Spleen (tissue), 11 donors: ENCODE results near the gene DNAJC16. TPM values are rescaled to one million over a fixed set of nuclear protein-coding genes. Genes with fewer than 3 reads are reported as not detected.

Experiments
- DNase-seq: peaks from one replicate; pipeline ENCODE4 v3.0.0-alpha.2; 2020
- H3K27ac ChIP-seq, 8 donors: fragments of 200-600 bp; sonication (generic) in 7 of 8; 1 replicate in 4 of 8; 2 replicates in 4 of 8; pipeline versions ENCODE4 v1.5.0 to v1.8.0; 2016 to 2021; ENCODE audit warnings: inconsistent platforms in 4 of 8, mild to moderate bottlenecking in 4 of 8, moderate library complexity in 1 of 8
- H3K27me3 ChIP-seq, 7 donors: fragments of 200-600 bp; sonication (generic) in 6 of 7; replicated peaks in 1 of 7; 1 replicate in 4 of 7; 2 replicates in 3 of 7; pipeline versions ENCODE4 v1.5.0 to v1.8.0; 2016 to 2021; ENCODE audit warnings: inconsistent platforms in 3 of 7, mild to moderate bottlenecking in 1 of 7
- H3K36me3 ChIP-seq, 6 donors: fragments of 200-600 bp; sonication (generic) in 5 of 6; 1 replicate in 4 of 6; 2 replicates in 2 of 6; pipeline versions ENCODE4 v1.5.0 to v1.8.0; 2016 to 2021; ENCODE audit warnings: inconsistent platforms in 2 of 6
- H3K4me1 ChIP-seq, 6 donors: fragments of 200-600 bp; sonication (generic) in 5 of 6; 1 replicate in 3 of 6; 2 replicates in 3 of 6; pipeline versions ENCODE4 v1.5.0 to v1.8.0; 2016 to 2021; ENCODE audit warnings: inconsistent platforms in 3 of 6
- H3K4me3 ChIP-seq, 8 donors: fragments of 200-600 bp; sonication (generic) in 7 of 8; 1 replicate in 4 of 8; 2 replicates in 4 of 8; pipeline versions ENCODE4 v1.5.0 to v1.8.0; 2016 to 2021; ENCODE audit warnings: inconsistent platforms in 4 of 8, mild to moderate bottlenecking in 4 of 8, moderate library complexity in 2 of 8
- H3K9me3 ChIP-seq, 8 donors: fragments of 200-600 bp; sonication (generic) in 7 of 8; 1 replicate in 4 of 8; 2 replicates in 4 of 8; pipeline versions ENCODE4 v1.5.0 to v1.8.0; 2016 to 2021; ENCODE audit warnings: inconsistent platforms in 4 of 8
- POLR2A ChIP-seq, 3 donors: fragments of 450-650 bp; IDR thresholded peaks; one replicate each; pipeline ENCODE4 v1.5.1; 2017; ENCODE audit warnings: antibody characterized with exemption in 3 of 3, mild to moderate bottlenecking in 1 of 3
- POLR2AphosphoS5 ChIP-seq, 3 donors: sonication (generic); formaldehyde crosslinking; IDR thresholded peaks; one replicate each; pipeline ENCODE4 v1.5.1; 2017; ENCODE audit warnings: antibody characterized with exemption in 3 of 3
- WGBS, 5 donors: extraction: QIAGEN DNeasy Blood & Tissue Kit in 3 of 5; methylation state at CpG; one replicate each; pipeline versions ENCODE4 v1.1.5 to v1.1.7; 2013 to 2018; 5-methylcytosine and 5-hydroxymethylcytosine counted together
- intact Hi-C: fragments of 100-400 bp; cut with DNase I; formaldehyde crosslinking; loops from one replicate; pipeline ENCODE4 v1.15.0; 2023; ENCODE audit warnings: low total_unique reads
- polyA plus RNA-seq, 3 donors: library from polyadenylated mRNA; stranded (reverse); fragments of 200-250 nt; gene quantifications; one replicate each; pipeline ENCODE4 v1.2.1, GENCODE V29; 2013
- total RNA-seq, 7 donors: library from RNA; depleted of rRNA in 3 of 7; stranded (reverse); fragments of >200 nt in 3 of 7; fragmentation: NEBNext Ultra II Directional in 4 of 7; extraction: Animal tissue kit (Norgen Biotek cat#: 25700) in 4 of 7; gene quantifications; one replicate each; pipeline versions ENCODE4 v1.1.0 to v1.2.1, GENCODE V29; 2016 to 2021
- TF ChIP-seq, protein P1 (sequence below), 11 experiments: fragments of 200-600 bp in 7 of 11; fragments of 450-650 bp in 4 of 11; sonication (generic) in 4 of 11; IDR thresholded peaks in 8 of 11; conservative IDR thresholded peaks in 3 of 11; 1 replicate in 7 of 11; 2 replicates in 4 of 11; pipeline versions ENCODE4 v1.4.0 to v1.8.0; 2016 to 2021; ENCODE audit warnings: antibody characterized with exemption in 11 of 11, inconsistent platforms in 4 of 11, mild to moderate bottlenecking in 1 of 11
- donor health status: healthy with polysubstance abuse.
- donor health status: DM: no; HTN: no; CAD: no; lungs with moderate emphysema.
- donor health status: DM: no; HTN: no; CAD: no.
- donor health status: Bipolar disorder and iron deficiency.
- donor health status: healthy.
- donor health status: DM: no; HTN: no; CAD: no.
- donor health status: DM: yes; HTN: yes; CAD: no.

The DNAJC16 gene
- total and polyA plus RNA-seq, 10 donors = 3.7 to 23.0 (median 18.0) TPM

DNA sequence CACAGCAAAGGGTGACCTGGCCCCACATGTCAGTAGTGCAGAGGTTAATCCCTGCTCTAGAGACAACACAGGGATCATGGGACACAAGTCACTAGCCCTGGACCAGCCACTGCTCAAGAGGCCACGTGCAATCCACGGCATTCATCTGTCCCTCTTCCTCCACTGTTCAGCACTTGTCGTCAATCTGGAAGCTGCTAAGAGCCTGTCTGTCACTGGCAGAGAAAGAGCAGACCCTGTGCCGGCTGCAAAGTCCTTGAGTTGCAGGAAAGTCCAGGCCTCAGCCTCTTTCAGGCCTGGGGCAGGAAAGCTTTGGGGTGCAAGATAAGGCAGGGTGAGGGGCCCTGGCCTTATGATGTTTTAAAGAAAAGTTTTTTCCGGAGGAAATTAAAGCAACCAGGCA lies 34.1 kb upstream of the DNAJC16 start:
- WGBS, 5 donors = 61 to 79% (median 77%) methylated on average over 4 to 5 of the region's 5 CpGs
- Histone ChIP-seq H3K36me3 (peaks cover 3 to 74% (median 38%) of the 10 kb centered on the region in 6 donors), H3K27me3 (no peaks in the 10 kb centered on the region), H3K4me1 (peaks cover 0 to 5% (median 0%) of the 10 kb centered on the region in 6 donors), H3K9me3 (peaks cover 0 to 1% (median 0%) of the 10 kb centered on the region in 8 donors), H3K4me3 (no peak overlapping the region), H3K27ac (no peak overlapping the region)
- intact Hi-C loops = no loop called here
- no peak for DNase-seq
- no peak for TF ChIP-seq POLR2A (IDR thresholded peaks at IDR 0.05)
- peak in 1 of 3 donors; percentile 17 for TF ChIP-seq POLR2AphosphoS5 (IDR thresholded peaks at IDR 0.05)
- TF ChIP-seq, protein P1, sequence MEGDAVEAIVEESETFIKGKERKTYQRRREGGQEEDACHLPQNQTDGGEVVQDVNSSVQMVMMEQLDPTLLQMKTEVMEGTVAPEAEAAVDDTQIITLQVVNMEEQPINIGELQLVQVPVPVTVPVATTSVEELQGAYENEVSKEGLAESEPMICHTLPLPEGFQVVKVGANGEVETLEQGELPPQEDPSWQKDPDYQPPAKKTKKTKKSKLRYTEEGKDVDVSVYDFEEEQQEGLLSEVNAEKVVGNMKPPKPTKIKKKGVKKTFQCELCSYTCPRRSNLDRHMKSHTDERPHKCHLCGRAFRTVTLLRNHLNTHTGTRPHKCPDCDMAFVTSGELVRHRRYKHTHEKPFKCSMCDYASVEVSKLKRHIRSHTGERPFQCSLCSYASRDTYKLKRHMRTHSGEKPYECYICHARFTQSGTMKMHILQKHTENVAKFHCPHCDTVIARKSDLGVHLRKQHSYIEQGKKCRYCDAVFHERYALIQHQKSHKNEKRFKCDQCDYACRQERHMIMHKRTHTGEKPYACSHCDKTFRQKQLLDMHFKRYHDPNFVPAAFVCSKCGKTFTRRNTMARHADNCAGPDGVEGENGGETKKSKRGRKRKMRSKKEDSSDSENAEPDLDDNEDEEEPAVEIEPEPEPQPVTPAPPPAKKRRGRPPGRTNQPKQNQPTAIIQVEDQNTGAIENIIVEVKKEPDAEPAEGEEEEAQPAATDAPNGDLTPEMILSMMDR (IDR thresholded peaks at IDR 0.05 in 8 of 11, conservative IDR thresholded peaks at IDR 0.05 in 3 of 11) = no peak

DNA sequence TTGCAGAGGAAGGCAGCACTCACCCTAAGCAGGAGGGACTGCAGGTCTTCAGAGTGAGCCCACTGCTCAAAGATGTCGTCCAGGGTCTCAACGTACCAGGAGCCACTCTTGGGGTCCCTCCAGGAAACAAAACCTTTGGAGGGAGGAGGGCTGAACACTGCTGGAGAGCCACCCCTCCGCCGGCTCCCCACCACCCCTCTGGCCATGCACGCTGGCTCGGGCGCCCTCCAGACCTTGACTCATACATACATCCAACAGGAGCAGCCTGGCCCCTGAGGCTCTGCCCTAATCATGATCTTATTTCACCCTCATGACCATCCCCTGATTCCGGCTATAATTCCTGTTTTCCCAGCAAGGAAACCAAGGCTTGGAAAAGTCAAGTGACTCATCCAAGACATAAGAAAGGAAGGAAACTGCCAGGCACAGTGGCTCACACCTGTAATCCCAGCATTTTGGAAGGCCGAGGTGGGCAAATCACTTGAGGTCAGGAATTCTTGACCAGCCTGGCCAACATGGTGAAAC lies 32.7 kb upstream of the DNAJC16 start:
- no peak for DNase-seq

DNA sequence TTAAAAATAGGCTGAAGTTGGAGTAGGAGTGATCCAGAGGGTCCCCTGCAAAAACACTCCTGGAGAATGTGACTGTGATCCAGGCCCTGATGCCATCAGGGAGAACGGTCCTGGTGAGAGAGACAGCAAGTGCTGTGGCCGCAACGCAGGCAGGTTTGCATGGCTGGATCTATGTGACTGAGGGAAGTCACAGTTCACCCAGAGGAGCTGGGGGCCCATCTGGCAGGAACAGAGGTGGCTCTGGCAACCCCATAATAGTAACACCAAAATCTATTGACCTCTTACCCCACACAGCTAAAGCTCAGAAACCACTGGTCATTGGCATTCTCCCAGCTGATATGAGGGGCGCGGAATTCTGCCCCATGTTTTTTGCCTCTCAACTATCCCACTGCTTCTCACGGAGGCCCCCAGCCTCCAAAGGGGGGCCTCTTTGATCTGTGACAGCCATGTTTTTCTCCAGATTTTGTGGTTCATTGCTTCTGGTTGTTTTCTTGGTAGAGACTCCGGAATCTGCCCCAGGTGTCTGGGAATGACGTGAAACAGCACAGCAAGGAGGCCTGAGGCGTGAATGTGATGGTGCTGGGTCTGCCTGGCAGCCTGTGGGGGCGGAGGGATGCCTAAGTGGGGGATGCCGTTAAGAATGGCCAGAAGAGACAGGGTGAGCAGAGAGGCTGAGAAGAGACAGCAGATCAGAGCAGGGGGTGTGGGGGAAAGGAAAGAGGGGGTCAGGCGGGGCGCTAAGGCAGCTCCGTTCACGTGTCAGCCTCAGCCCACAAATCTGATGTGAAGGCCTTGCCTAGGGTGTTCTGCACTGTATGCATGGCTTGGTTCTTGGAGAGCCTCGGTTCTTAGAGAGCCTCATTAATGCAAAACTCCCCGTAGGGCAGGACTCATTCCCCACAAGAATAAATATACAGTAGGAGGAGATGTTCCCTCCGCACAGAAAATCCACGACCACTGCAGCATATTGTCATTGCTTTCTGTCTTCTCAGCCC lies 26.2 kb upstream of the DNAJC16 start:
- WGBS, 5 donors = 86 to 93% (median 87%) methylated on average over 19 of the region's 19 CpGs
- Histone ChIP-seq H3K27ac (no peak overlapping the region), H3K27me3 (no peaks in the 10 kb centered on the region), H3K4me1 (peaks cover 0 to 6% (median 0%) of the 10 kb centered on the region in 6 donors), H3K4me3 (no peak overlapping the region), H3K36me3 (peaks cover 0 to 84% (median 35%) of the 10 kb centered on the region in 6 donors), H3K9me3 (peaks cover 0 to 5% (median 0%) of the 10 kb centered on the region in 8 donors)
- intact Hi-C loops = no loop called here
- TF ChIP-seq POLR2AphosphoS5 (IDR thresholded peaks at IDR 0.05) (no peak), POLR2A (IDR thresholded peaks at IDR 0.05) (no peak)
- TF ChIP-seq, protein P1 (IDR thresholded peaks at IDR 0.05 in 8 of 11, conservative IDR thresholded peaks at IDR 0.05 in 3 of 11) = no peak
- DNase-seq = no peak

More for the DNA sequence above, 32.7 kb upstream of the DNAJC16 start:
- TF ChIP-seq POLR2A (IDR thresholded peaks at IDR 0.05) (no peak), POLR2AphosphoS5 (IDR thresholded peaks at IDR 0.05) (no peak)
- TF ChIP-seq, protein P1 (IDR thresholded peaks at IDR 0.05 in 8 of 11, conservative IDR thresholded peaks at IDR 0.05 in 3 of 11) = no peak
- peaks cover 3 to 85% (median 38%) of the 10 kb centered on the region in 6 donors for H3K36me3 ChIP-seq
- H3K4me3 ChIP-seq = no peak overlapping the region
- peaks cover 0 to 5% (median 0%) of the 10 kb centered on the region in 8 donors for H3K9me3 ChIP-seq
- intact Hi-C loops = no loop called here
- WGBS, 5 donors = 75 to 95% (median 91%) methylated on average over 7 to 9 of the region's 9 CpGs
- H3K27me3 ChIP-seq = no peaks in the 10 kb centered on the region
- H3K4me1 ChIP-seq = peaks cover 0 to 5% (median 0%) of the 10 kb centered on the region in 6 donors
- H3K27ac ChIP-seq = no peak overlapping the region
